HG02884 (cell line): ENCODE measurements around the gene PDK3.

Experiments
- ATAC-seq: cut with Tn5 transposase; IDR thresholded peaks from one replicate; pipeline ENCODE4 v1.9.1; 2021; ENCODE audit warnings: mild to moderate bottlenecking, moderate library complexity; ENCODE audit not compliant: unreplicated experiment

The PDK3 gene

GRCh38 chrX:24464836-24465531, at the start of gene PDK3:
PDK3 (plus strand) TSS chrX:24465286; CDS start chrX:24465456, 170 bp downstream.
- peak; percentile 90 for ATAC-seq

GRCh38 chrX:24415921-24416320, 49.2 kb upstream of the PDK3 start:
- ATAC-seq = no peak

- ATAC-seq = no peak
Measured at GRCh38 chrX:24423960-24424359, 41.1 kb upstream of the PDK3 start.

GRCh38 chrX:24424948-24425347, 40.1 kb upstream of the PDK3 start:
- no peak for ATAC-seq

DNA sequence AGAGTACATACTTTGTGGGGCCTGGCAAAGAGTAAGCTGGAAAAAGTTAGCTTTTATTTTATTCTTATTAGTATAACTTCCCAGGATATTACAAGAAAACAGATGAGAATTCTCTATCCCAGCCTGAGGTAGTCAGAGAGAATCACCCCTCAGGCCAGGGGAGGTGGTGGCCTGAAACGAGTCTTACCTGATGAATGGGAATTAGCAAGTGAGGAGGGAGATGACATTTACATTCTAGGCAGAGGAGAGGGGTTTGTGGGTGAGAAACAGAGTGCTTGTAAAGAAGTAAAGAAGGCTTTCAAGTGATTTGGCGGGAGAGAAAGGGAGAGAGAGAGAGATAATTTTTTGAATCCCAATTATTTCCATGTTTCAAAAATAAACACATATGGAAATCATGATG, 39.3 kb upstream of the PDK3 start:
- ATAC-seq = no peak

GRCh38 chrX:24426340-24426913, 38.7 kb upstream of the PDK3 start:
- ATAC-seq = no peak

DNA sequence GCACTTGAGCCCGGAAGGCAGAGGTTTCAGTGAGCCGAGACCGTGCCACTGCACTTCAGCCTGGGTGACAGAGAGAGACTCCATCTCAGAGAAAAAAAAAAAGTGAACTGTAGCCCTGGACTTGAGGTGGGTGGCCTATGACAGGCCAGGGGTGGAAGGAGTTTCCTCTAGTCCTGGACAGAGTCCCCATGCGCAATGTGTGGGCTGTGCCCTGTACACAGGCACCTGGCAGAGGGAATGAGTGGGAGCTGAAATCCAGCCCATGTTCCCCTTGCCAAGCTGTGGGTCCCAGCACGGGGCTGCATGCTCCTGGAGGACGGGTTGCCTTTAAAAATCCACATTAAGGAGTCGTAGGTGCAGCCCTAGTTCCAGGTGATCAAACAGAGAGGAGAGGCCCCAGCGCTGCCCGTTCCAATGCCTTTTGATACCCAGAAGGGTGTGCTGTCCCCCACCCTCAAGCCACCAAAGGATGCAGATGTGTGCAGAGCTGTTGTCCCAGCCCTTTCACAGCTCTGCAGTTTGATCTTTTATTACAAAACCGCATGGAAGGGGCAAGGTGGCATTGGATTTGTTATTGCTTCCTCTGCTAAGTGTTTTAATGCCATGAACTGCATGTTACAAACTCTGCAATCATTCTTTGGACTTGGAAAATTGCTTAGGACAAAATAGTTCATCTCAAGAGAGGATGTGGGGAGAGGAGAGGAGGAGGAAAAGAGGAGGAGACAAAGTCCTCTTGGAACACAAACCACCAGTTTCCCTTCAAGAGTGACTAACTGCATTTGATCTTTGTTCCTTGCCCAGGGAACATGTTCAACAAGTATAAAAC, 38.0 kb upstream of the PDK3 start:
- ATAC-seq = no peak

DNA sequence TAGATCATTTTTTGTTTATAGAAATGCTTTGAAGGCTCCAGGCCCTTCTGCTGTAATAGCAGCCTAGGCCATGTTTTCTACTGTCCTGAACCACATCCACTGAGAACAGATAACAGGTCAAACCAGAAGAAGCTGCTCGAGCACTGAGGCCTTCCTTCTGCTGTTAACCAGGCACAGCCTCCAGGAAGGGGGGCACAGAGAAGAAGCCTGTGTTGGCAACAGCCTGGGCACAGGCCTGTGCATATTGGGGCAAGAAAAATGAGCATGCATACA, 37.4 kb upstream of the PDK3 start:
- no peak for ATAC-seq

DNA sequence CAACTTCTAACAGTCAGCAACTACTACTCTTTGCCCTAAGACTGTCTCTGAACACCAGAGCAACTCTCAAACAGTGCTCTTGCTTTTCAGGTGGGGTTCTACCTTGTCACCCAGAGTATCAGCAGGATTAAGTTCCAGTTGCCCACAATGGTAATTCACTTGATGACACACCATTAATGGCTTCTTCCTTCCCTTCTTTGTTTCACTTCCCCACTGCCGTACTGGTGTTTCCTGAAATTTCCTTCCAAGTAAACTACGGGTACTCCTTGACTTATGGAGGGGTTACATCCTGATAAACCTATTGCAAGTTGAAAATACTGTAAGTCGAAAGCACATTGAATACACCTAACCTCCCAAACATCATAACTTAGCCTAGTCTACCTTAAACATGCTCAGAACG, 36.6 kb upstream of the PDK3 start:
- ATAC-seq = no peak

DNA sequence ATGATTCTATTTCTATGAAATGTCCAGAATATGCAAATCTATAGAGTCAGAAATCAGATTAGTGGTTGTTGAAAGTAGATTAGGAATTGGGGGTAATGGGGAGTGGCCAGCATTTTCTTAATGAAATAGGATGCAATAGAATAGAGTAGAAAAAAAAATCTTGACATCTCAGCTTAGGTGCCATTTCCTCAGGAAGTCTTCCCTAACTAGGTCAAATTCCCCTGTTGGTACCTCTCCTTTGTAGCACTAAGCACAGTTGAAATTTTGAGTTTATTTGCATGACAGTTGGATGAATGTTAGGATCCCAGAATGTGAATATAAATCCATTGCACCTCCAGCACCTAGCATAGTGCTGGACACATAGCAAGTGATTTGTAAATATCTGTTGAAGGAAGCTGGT, 30.0 kb upstream of the PDK3 start:
- no peak for ATAC-seq

DNA sequence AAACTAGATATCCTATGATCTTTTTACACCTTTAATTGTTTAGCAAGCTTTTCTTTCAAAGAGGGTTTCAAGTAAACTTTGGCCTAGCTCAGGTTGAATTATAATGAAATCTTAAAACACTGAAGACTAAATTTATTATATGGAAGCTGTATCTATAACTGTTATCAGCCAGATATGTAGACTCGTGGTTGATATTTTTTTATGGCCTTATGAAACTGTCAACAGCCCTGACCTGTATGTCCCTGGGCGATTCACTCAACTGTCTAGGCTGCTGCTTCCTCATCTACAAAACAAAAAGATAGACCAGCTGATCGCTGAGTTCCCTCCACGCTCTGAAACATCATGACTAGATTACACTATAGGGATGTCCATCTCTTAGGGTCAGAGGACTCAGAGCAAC, 21.2 kb upstream of the PDK3 start:
- ATAC-seq = no peak

DNA sequence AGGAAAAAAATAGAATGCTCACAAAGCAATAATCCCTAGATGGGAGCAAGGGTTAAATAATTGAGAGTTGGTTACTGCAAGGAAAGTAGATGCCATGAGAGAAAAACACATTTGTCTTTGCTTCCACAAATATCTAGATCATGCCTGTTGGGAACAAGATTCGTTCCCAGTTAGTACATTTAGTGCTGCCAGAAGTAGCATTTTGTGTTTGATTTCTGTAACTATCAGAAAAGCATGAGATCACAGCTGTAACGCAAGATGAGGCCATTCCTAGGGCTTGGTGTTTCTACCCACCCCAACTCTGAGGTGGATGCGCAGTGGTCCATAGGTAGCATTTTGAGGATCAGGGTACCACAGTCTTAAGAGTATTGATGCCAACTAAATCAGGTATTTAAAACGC, 20.4 kb upstream of the PDK3 start:
- ATAC-seq = no peak

GRCh38 chrX:24448762-24449250, 16.3 kb upstream of the PDK3 start:
- no peak for ATAC-seq

- ATAC-seq = no peak
Measured at GRCh38 chrX:24463077-24463476, 2.0 kb upstream of the PDK3 start.

GRCh38 chrX:24464498-24464835, 619 bp upstream of the PDK3 start:
- no peak for ATAC-seq

DNA sequence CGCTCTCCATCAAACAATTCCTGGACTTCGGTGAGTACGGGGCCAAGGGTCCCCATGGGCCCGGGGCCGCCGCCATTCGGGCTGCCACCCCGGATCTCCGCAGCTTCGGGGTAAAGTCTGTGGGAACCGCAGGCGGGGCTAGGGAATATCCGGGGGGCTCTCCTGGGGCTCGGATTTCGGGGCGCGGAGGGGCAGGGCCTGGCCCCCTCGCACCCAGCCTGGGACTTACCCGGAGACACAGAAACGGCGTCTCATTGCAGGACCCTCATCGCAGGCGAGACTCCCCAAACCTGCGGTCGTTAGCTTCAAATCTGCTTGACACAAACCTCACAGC, 413 bp downstream of the PDK3 start:
- ATAC-seq = no peak

- ATAC-seq = no peak
Measured at GRCh38 chrX:24466025-24466424, 939 bp downstream of the PDK3 start.

DNA sequence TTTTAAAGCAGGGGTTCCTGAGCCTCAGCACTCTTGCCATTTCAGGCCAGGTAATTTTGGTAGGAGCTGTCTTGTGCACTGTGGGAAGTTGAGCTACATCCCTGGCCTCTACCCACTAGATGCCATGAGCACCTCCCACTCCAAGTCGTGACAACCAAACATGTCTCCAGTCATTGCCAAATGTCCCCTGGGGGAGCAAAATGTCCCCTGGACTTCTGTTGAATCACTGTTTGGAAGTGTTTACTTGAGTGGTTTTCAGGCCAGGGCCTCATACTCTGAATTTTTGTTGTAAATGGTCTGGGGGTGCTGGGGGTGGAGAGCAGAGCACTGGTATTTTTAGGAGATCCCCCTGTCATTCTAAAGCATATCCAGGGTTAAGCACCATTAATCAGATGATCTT, 3.2 kb downstream of the PDK3 start:
- no peak for ATAC-seq

DNA sequence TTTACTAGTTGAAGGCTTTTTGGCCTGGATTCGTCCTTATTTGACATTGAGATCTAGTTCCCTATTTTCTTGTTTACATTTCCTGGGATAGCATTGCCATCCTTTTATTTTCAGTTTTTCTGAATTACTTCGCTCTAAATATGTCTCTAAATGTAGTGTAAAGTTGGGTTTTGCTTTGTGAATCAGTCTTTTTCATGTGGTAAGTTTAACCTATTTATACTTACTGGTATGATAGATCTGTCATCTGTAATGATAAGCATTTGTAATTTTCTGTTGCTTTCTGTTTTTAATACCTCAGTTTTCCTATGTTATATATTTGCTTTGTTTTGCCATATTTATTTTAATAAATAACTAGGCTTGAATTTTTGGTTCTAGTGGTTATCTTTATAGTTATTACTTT, 6.7 kb downstream of the PDK3 start:
- no peak for ATAC-seq

GRCh38 chrX:24475480-24475879, 10.4 kb downstream of the PDK3 start:
- no peak for ATAC-seq

- no peak for ATAC-seq
Measured at GRCh38 chrX:24478509-24478908, 13.4 kb downstream of the PDK3 start.

GRCh38 chrX:24479924-24480323, 14.8 kb downstream of the PDK3 start:
- peak; percentile 93 for ATAC-seq
